CD4-positive, alpha-beta T cell treated with Interleukin-21 for 1 hour (primary cell): ENCODE results near the gene CADM1.

Experiments
- DNase-seq: peaks from one replicate; pipeline ENCODE4 v3.0.0-alpha.2; 2020

The CADM1 gene

GRCh38 chr11:115164774-115165173 is 339.4 kb downstream of the CADM1 start:
- DNase-seq = no peak

- no peak for DNase-seq
Measured at GRCh38 chr11:115162919-115163318, 341.3 kb downstream of the CADM1 start.

- DNase-seq = no peak
Measured at GRCh38 chr11:115161876-115162275, 342.3 kb downstream of the CADM1 start.

GRCh38 chr11:115159207-115159606 is 345.0 kb downstream of the CADM1 start:
- DNase-seq = no peak

- DNase-seq = no peak
Measured at GRCh38 chr11:115158053-115158452, 346.2 kb downstream of the CADM1 start.

- no peak for DNase-seq
Measured at GRCh38 chr11:115157247-115157646, 347.0 kb downstream of the CADM1 start.

- no peak for DNase-seq
Measured at GRCh38 chr11:115155978-115156377, 348.2 kb downstream of the CADM1 start.

GRCh38 chr11:115155320-115155719 is 348.9 kb downstream of the CADM1 start:
- no peak for DNase-seq

- no peak for DNase-seq
Measured at GRCh38 chr11:115154355-115154736, 349.9 kb downstream of the CADM1 start.

GRCh38 chr11:115153731-115154354 is 350.4 kb downstream of the CADM1 start:
- DNase-seq = no peak

- DNase-seq = no peak
Measured at GRCh38 chr11:115153135-115153534, 351.1 kb downstream of the CADM1 start.

- no peak for DNase-seq
Measured at GRCh38 chr11:115151010-115151409, 353.2 kb downstream of the CADM1 start.

- DNase-seq = no peak
Measured at GRCh38 chr11:115148691-115149090, 355.5 kb downstream of the CADM1 start.

- no peak for DNase-seq
Measured at GRCh38 chr11:115148101-115148500, 356.1 kb downstream of the CADM1 start.

GRCh38 chr11:115147243-115147807 is 356.9 kb downstream of the CADM1 start:
- DNase-seq = no peak

GRCh38 chr11:115146425-115146824 is 357.8 kb downstream of the CADM1 start:
- DNase-seq = no peak

- no peak for DNase-seq
Measured at GRCh38 chr11:115145324-115145723, 358.9 kb downstream of the CADM1 start.

GRCh38 chr11:115144914-115145313 is 359.3 kb downstream of the CADM1 start:
- no peak for DNase-seq

GRCh38 chr11:115144014-115144413 is 360.2 kb downstream of the CADM1 start:
- no peak for DNase-seq

GRCh38 chr11:115141231-115142114 is 362.7 kb downstream of the CADM1 start:
- no peak for DNase-seq

- DNase-seq = no peak
Measured at GRCh38 chr11:115135936-115136335, 368.3 kb downstream of the CADM1 start.

- DNase-seq = no peak
Measured at GRCh38 chr11:115134926-115135325, 369.3 kb downstream of the CADM1 start.

GRCh38 chr11:115133475-115134209 is 370.6 kb downstream of the CADM1 start:
- DNase-seq = no peak
